Bronchial epithelial cell (primary cell): Measurements from ENCODE around the gene ANKRD9. TPM values are rescaled to one million over a fixed set of nuclear protein-coding genes. Genes with fewer than 3 reads are reported as not detected.
"Not testable (repeated sequence)": the region's sequence is repeated elsewhere in the genome, so short reads cannot be mapped to it uniquely, and the experiment has no call there.

ENCODE experiments used
- DNase-seq: peaks from one replicate; pipeline ENCODE4 v3.0.0-alpha.2; 2010; ENCODE audit warnings: low read depth
- FAIRE-seq: peaks from 2 replicates; lab custom pipeline; 2011; peaks lifted over from hg19 to GRCh38; lab: Jason Lieb, UNC
- H3K27me3 ChIP-seq: 2 replicates; pipeline ENCODE4 v1.5.1; 2011; ENCODE audit warnings: low read length; ENCODE audit not compliant: control insufficient read depth, insufficient read depth
- H3K36me3 ChIP-seq: 2 replicates; pipeline ENCODE4 v1.5.1; 2011; ENCODE audit warnings: low read length; ENCODE audit not compliant: control insufficient read depth, insufficient read depth
- H3K4me3 ChIP-seq: 2 replicates; pipeline ENCODE4 v1.5.1; 2011; ENCODE audit warnings: mild to moderate bottlenecking, low read depth, low read length, control low read depth
- CTCF ChIP-seq: IDR thresholded peaks from 2 replicates; pipeline ENCODE4 v1.5.1; 2011; ENCODE audit warnings: mild to moderate bottlenecking, moderate library complexity, low read length, control low read depth, inconsistent platforms; ENCODE audit not compliant: insufficient read depth, severe bottlenecking
- total RNA-seq: library from RNA; depleted of rRNA; stranded (reverse); fragments of >200 nt; gene quantifications from 2 replicates; pipeline ENCODE4 v1.2.1, GENCODE V29; 2014

ANKRD9 gene
- total RNA-seq, 1 donor from 2014 or later, result 34.8 TPM

- FAIRE-seq, result no peak
- Histone ChIP-seq H3K36me3 (no peaks in the 10 kb centered on the region), H3K27me3 (no peaks in the 10 kb centered on the region), H3K4me3 (peak overlapping the region; percentile 10)
- no peak for DNase-seq
- TF ChIP-seq CTCF, result no peak
These were observed 35.3 kb upstream of the ANKRD9 start for GRCh38 chr14:102544747-102545460.

- DNase-seq (no peak), FAIRE-seq (no peak)
- TF ChIP-seq CTCF, result no peak
These were observed 34.6 kb upstream of the ANKRD9 start for GRCh38 chr14:102544046-102544746.

GRCh38 chr14:102541771-102542170, 32.2 kb upstream of the ANKRD9 start:
- no peak for DNase-seq
- no peak for FAIRE-seq
- no peaks in the 10 kb centered on the region for H3K27me3 ChIP-seq
- no peak overlapping the region for H3K4me3 ChIP-seq
- TF ChIP-seq CTCF, result no peak
- no peaks in the 10 kb centered on the region for H3K36me3 ChIP-seq

More at GRCh38 chr14:102544046-102544746, 34.6 kb upstream of the ANKRD9 start:
- Histone ChIP-seq H3K27me3 (no peaks in the 10 kb centered on the region), H3K4me3 (no peak overlapping the region), H3K36me3 (no peaks in the 10 kb centered on the region)

- DNase-seq, FAIRE-seq, H3K36me3 ChIP-seq, H3K4me3 ChIP-seq, H3K27me3 ChIP-seq: not testable (repeated sequence)
These were observed 31.5 kb upstream of the ANKRD9 start for GRCh38 chr14:102541029-102541491.

- FAIRE-seq, result no peak
- no peak for DNase-seq
- no peak for TF ChIP-seq CTCF
- no peaks in the 10 kb centered on the region for H3K27me3 ChIP-seq
- no peaks in the 10 kb centered on the region for H3K36me3 ChIP-seq
- H3K4me3 ChIP-seq, result no peak overlapping the region
These were observed 30.9 kb upstream of the ANKRD9 start for GRCh38 chr14:102540315-102541028.
